Measurements from ENCODE around the gene NUP153. TPM values are rescaled to one million over a fixed set of nuclear protein-coding genes. Genes with fewer than 3 reads are reported as not detected.

The NUP153 gene
- total RNA-seq, 1 donor from 2014 or later = 30.5 TPM

DNA sequence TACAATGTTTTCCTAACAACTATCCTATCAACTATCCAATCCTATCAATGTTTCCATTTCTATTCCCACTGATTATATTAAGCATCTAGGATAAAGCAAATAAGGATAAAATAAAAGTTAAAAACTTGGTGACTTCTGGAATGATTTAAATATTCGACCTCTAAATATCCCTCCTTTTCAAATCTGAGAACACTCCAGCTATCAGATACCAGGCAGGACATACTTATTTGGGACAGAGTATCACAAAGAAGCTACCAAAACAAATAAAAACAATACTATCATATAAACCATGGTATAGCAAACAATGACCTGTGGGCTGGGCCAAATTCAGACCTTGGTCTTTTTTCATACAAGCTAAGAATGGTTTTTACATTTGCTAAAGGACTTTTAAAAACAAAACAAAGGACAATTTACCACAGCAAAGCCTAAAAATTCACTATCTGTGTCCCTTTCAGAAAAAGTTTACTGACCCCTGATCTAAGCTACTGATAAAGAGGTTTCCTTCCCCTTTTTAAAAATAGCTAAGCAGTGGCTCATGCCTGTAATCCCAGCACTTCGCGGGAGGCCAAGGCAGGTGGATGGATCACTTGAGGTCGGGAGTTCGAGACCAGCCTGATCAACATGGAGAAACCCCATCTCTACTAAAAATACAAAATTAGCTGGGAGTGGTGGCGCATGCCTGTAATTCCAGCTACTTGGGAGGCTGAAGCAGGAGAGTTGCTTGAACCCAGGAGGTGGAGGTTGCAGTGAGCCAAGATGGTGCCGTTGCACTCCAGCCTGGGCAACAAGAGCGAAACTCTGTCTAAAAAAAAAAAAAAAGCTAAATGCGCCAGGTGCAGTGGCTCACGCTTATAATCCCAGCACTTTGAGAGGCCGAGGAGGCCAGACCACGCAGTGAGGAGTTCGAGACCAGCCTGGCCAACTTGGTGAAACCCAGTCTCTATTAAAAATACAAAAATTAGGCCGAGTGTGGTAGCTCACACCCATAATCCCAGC is 6.0 kb downstream of the NUP153 start:
- peak overlapping the region; percentile 4 for H3K27ac ChIP-seq
- intact Hi-C loops (cut with DNase I) = no loop called here

DNA sequence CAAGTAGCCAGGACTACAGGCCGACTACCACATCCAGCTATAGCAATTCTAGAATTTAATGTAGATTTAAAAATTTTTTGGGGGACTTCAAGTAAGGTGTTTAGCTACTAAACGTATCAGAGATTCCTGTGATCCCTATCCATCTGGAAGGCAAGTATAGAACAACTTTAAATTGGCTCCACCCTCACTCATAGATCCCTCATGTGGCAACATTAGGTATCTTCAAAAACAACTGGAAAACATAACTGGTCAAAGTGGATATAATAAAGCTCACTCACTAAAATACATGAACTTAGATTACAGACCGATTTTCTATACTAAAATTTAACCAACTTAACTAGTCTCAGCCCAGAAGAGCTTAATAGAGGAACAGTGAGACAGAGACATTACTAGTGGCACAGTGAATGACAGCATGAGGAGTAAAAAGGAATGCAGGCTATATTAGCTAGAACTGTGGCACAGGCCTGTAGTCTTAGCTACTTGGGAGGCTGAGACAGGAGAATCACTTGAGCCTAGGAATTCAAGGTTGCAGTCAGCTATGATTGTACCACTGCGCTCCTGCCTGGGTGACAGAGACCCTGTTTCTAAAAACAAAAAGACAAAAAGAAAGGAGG is 14.7 kb downstream of the NUP153 start:
- no peaks in the 10 kb centered on the region for H3K4me1 ChIP-seq
- no peaks in the 10 kb centered on the region for H3K9me3 ChIP-seq
- no peak overlapping the region for H3K4me3 ChIP-seq
- H3K36me3 ChIP-seq = peaks cover 13% of the 10 kb centered on the region
- no peak for ATAC-seq
- no peak overlapping the region for H3K27ac ChIP-seq
- TF ChIP-seq, protein P1, sequence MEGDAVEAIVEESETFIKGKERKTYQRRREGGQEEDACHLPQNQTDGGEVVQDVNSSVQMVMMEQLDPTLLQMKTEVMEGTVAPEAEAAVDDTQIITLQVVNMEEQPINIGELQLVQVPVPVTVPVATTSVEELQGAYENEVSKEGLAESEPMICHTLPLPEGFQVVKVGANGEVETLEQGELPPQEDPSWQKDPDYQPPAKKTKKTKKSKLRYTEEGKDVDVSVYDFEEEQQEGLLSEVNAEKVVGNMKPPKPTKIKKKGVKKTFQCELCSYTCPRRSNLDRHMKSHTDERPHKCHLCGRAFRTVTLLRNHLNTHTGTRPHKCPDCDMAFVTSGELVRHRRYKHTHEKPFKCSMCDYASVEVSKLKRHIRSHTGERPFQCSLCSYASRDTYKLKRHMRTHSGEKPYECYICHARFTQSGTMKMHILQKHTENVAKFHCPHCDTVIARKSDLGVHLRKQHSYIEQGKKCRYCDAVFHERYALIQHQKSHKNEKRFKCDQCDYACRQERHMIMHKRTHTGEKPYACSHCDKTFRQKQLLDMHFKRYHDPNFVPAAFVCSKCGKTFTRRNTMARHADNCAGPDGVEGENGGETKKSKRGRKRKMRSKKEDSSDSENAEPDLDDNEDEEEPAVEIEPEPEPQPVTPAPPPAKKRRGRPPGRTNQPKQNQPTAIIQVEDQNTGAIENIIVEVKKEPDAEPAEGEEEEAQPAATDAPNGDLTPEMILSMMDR (IDR thresholded peaks at IDR 0.05) = no peak
- no peak for DNase-seq
- intact Hi-C loops (cut with DNase I) = no loop called here
- no peaks in the 10 kb centered on the region for H3K27me3 ChIP-seq (ENCODE audit: low read depth)

More for the DNA sequence above, 6.0 kb downstream of the NUP153 start:
- H3K27me3 ChIP-seq (ENCODE audit: low read depth) = no peaks in the 10 kb centered on the region
- DNase-seq (no peak), ATAC-seq (no peak)
- TF ChIP-seq, protein P1 (IDR thresholded peaks at IDR 0.05) = no peak
- H3K4me3 ChIP-seq = no peak overlapping the region
- peaks cover 56% of the 10 kb centered on the region for H3K4me1 ChIP-seq
- no peaks in the 10 kb centered on the region for H3K36me3 ChIP-seq
- H3K9me3 ChIP-seq = no peaks in the 10 kb centered on the region

DNA sequence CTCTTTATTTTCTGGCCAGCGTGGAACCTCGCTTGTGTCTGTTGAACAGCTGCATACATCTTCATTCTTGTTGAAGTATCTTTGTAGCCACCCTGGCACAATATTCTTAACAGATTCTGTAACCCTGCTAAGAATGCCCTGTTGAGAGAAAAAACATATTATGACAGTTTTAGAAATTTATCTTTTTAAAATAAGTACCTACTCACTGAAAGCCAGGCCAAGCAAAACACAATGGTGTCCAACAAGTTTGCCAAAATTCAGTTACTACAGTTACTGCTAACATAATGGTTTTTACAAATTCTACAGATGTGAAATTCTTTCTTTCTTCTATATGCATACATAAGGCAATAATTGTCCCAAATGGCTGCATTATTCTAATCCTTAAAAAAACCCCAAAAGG is 18.2 kb downstream of the NUP153 start:
- no peaks in the 10 kb centered on the region for H3K9me3 ChIP-seq
- no peak overlapping the region for H3K4me3 ChIP-seq
- intact Hi-C loops (cut with DNase I) = no loop called here
- TF ChIP-seq, protein P1 (IDR thresholded peaks at IDR 0.05) = no peak
- H3K4me1 ChIP-seq = no peaks in the 10 kb centered on the region
- ATAC-seq = no peak
- peaks cover 31% of the 10 kb centered on the region for H3K36me3 ChIP-seq
- no peak overlapping the region for H3K27ac ChIP-seq
- H3K27me3 ChIP-seq (ENCODE audit: low read depth) = no peaks in the 10 kb centered on the region
- DNase-seq = no peak

DNA sequence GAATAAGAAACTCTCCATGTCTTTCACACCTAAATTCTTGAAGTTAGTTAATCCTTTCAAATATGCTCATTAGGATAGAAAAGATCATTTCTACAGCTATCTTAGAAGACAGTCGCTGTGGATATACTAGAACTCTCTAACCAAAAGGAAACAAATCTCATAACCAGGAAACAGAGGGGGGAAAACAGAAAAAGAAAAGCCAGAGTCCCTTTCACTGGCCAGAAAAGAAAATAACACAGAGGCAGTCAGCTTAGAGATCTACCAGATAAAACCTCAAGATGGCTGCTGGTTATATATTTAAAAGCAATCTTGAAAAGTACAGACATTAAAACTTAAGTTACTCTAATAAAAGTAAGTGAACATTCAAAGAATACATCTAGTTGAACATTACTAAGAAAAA is 19.6 kb downstream of the NUP153 start:
- DNase-seq = no peak
- TF ChIP-seq, protein P1 (IDR thresholded peaks at IDR 0.05) = no peak
- Histone ChIP-seq H3K27ac (no peak overlapping the region), H3K4me1 (no peaks in the 10 kb centered on the region), H3K36me3 (peaks cover 45% of the 10 kb centered on the region), H3K9me3 (no peaks in the 10 kb centered on the region), H3K4me3 (no peak overlapping the region), H3K27me3 (ENCODE audit: low read depth) (no peaks in the 10 kb centered on the region)
- intact Hi-C loops (cut with DNase I) = no loop called here
- ATAC-seq = no peak

DNA sequence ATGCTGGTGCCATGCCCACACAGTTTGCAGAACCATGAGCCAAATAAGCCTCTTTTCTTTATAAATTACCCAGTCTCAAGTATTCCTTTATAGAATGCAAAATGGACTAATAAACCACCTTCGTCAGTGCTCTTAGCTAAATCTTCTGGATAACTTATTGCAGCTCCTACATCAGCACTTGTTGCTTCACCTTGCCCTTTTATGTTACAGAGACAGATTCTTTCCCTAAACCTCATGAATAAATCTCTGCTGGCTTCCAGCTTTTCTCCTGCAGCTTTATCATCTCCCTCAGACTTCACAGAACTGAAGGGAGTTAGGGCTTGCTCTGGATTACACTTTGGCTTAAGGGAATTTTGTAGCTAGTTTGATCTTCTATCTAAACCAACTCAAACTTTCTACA is 22.6 kb downstream of the NUP153 start:
- H3K9me3 ChIP-seq = no peaks in the 10 kb centered on the region
- peaks cover 9% of the 10 kb centered on the region for H3K4me1 ChIP-seq
- peaks cover 51% of the 10 kb centered on the region for H3K36me3 ChIP-seq
- H3K27ac ChIP-seq = no peak overlapping the region
- no peak for ATAC-seq
- no peaks in the 10 kb centered on the region for H3K27me3 ChIP-seq (ENCODE audit: low read depth)
- TF ChIP-seq, protein P1 (IDR thresholded peaks at IDR 0.05) = no peak
- intact Hi-C loops (cut with DNase I) = no loop called here
- DNase-seq = no peak
- no peak overlapping the region for H3K4me3 ChIP-seq

All from lower lobe of right lung (tissue), 2 donors.